Neural cell (in vitro differentiated cells): ENCODE results near the gene ABCA4. TPM values are rescaled to one million over a fixed set of nuclear protein-coding genes. Genes with fewer than 3 reads are reported as not detected.

Experiments
- H2AFZ ChIP-seq: fragments of 200-600, 300-800 bp; sonication (generic), shearing (Covaris generic); 2 replicates; pipeline ENCODE4 v1.6.0; 2014; ENCODE audit warnings: low read depth, mild to moderate bottlenecking, antibody characterized with exemption, low read length, moderate library complexity
- H3F3A ChIP-seq: fragments of 200-600 bp; shearing (Covaris generic); 2 replicates; pipeline ENCODE4 v1.6.1; 2016; ENCODE audit warnings: mild to moderate bottlenecking, moderate library complexity, mixed read lengths, antibody characterized with exemption, low read length; ENCODE audit not compliant: insufficient read depth, poor library complexity, severe bottlenecking
- H3K27ac ChIP-seq: fragments of 200-600, 300-800 bp; sonication (generic), shearing (Covaris generic); 2 replicates; pipeline ENCODE4 v1.5.1; 2014; ENCODE audit warnings: mild to moderate bottlenecking, low read length, moderate library complexity
- H3K27me3 ChIP-seq: fragments of 300-800, 200-600 bp; sonication (generic), shearing (Covaris generic); 2 replicates; pipeline ENCODE4 v1.6.0; 2014; ENCODE audit warnings: mild to moderate bottlenecking, low read depth, low read length, moderate library complexity; ENCODE audit not compliant: insufficient read depth
- H3K36me3 ChIP-seq: fragments of 300-800, 200-600 bp; sonication (generic), shearing (Covaris generic); 2 replicates; pipeline ENCODE4 v1.5.1; 2014; ENCODE audit warnings: mild to moderate bottlenecking, antibody characterized with exemption, low read length, moderate library complexity; ENCODE audit not compliant: insufficient read depth
- H3K4me2 ChIP-seq: fragments of 300-800, 200-600 bp; sonication (generic), shearing (Covaris generic); 2 replicates; pipeline ENCODE4 v1.6.0; 2014; ENCODE audit warnings: mild to moderate bottlenecking, low read length
- H3K4me3 ChIP-seq: fragments of 300-800, 200-600 bp; sonication (generic), shearing (Covaris generic); 2 replicates; pipeline ENCODE4 v1.5.1; 2014; ENCODE audit warnings: mild to moderate bottlenecking, low read length, moderate library complexity
- H3K79me2 ChIP-seq: fragments of 200-600 bp; shearing (Covaris generic); replicated peaks from 2 replicates; pipeline ENCODE4 v1.6.0; 2014; ENCODE audit warnings: mild to moderate bottlenecking, low read length, moderate library complexity; ENCODE audit not compliant: insufficient read depth
- H3K9ac ChIP-seq: fragments of 300-800, 200-600 bp; sonication (generic), shearing (Covaris generic); 2 replicates; pipeline ENCODE4 v1.6.1; 2016; ENCODE audit warnings: mild to moderate bottlenecking, low read length, mixed read lengths
- H3K9me2 ChIP-seq: fragments of 200-600 bp; shearing (Covaris generic); 2 replicates; pipeline ENCODE4 v1.6.1; 2016; ENCODE audit warnings: mild to moderate bottlenecking, low read length, mixed read lengths; ENCODE audit not compliant: insufficient read depth
- H3K9me3 ChIP-seq: fragments of 200-600, 300-800 bp; sonication (generic), shearing (Covaris generic); 2 replicates; pipeline ENCODE4 v1.6.1; 2016; ENCODE audit warnings: mild to moderate bottlenecking, mixed run types, low read length, moderate library complexity, mixed read lengths
- H4K20me1 ChIP-seq: fragments of 200-600 bp; shearing (Covaris generic); 2 replicates; pipeline ENCODE4 v1.6.1; 2016; ENCODE audit warnings: mild to moderate bottlenecking, mixed run types; ENCODE audit not compliant: insufficient read depth
- EP300 ChIP-seq: fragments of 450-650 bp; conservative IDR thresholded peaks from 2 replicates; pipeline ENCODE4 v1.6.1; 2014; ENCODE audit warnings: antibody characterized with exemption, mild to moderate bottlenecking, moderate library complexity; ENCODE audit not compliant: poor library complexity, severe bottlenecking
- EZH2 ChIP-seq: fragments of 200-600, 300-800 bp; shearing (Covaris generic), sonication (generic); IDR thresholded peaks from 2 replicates; pipeline ENCODE4 v1.6.1; 2014; ENCODE audit warnings: antibody characterized with exemption, low read length, borderline replicate concordance, mild to moderate bottlenecking; ENCODE audit not compliant: insufficient read depth, poor library complexity, severe bottlenecking
- MXI1 ChIP-seq: fragments of 450-650 bp; conservative IDR thresholded peaks from 2 replicates; pipeline ENCODE4 v1.6.1; 2014; ENCODE audit warnings: antibody characterized with exemption, mild to moderate bottlenecking; ENCODE audit not compliant: poor library complexity, severe bottlenecking
- POLR2AphosphoS5 ChIP-seq: IDR thresholded peaks from 2 replicates; pipeline ENCODE4 v1.6.1; 2012
- RAD21 ChIP-seq: fragments of 450-650 bp; conservative IDR thresholded peaks from 2 replicates; pipeline ENCODE4 v1.6.1; 2014; ENCODE audit warnings: antibody characterized with exemption, mild to moderate bottlenecking, moderate library complexity
- SMC3 ChIP-seq: fragments of 450-650 bp; conservative IDR thresholded peaks from 2 replicates; pipeline ENCODE4 v1.6.1; 2014; ENCODE audit warnings: antibody characterized with exemption, mild to moderate bottlenecking, moderate library complexity; ENCODE audit not compliant: poor library complexity
- TAF1 ChIP-seq: IDR thresholded peaks from 2 replicates; pipeline ENCODE4 v1.6.1; 2012; ENCODE audit warnings: low read depth
- polyA plus RNA-seq: library from polyadenylated mRNA; depleted of rRNA; stranded (reverse); fragments of >200 nt; gene quantifications from 2 replicates; pipeline ENCODE4 v1.2.3, GENCODE V29; 2014
- TF ChIP-seq, protein P1 (sequence below): IDR thresholded peaks from 2 replicates; pipeline ENCODE4 v1.6.1; 2012; ENCODE audit warnings: borderline replicate concordance
- TF ChIP-seq, protein P2 (sequence below): fragments of 450-650 bp; IDR thresholded peaks from 2 replicates; pipeline ENCODE4 v1.5.1; 2014; ENCODE audit warnings: antibody characterized with exemption, mild to moderate bottlenecking, moderate library complexity; ENCODE audit not compliant: poor library complexity, severe bottlenecking

ABCA4 gene
- polyA plus RNA-seq, 1 donor from 2014 or later = not detected

DNA sequence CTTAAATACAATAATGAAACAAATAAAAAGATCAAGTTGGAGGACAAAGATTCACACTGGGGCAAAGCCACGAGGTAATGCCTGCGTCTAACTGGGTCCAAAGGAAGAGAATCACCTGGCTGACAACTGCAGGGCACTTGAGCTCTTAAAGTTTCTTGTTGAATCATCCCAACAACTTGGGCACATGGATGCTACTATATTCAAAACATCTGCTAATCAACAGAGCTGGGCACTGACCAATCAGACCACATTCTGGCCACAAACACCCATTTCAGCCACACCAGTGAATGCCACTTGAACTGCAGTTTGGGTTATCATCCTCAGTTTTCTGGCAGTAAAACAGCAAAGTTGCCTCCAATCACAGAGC lies 51.0 kb downstream of the ABCA4 start:
- Histone ChIP-seq H4K20me1 (no peaks in the 10 kb centered on the region), H3K27ac (no peak overlapping the region), H3K27me3 (no peaks in the 10 kb centered on the region), H3K4me2 (no peak overlapping the region), H3K36me3 (no peaks in the 10 kb centered on the region), H2AFZ (no peak overlapping the region), H3K9ac (no peak overlapping the region), H3K9me3 (no peaks in the 10 kb centered on the region), H3K9me2 (no peaks in the 10 kb centered on the region), H3F3A (no peaks in the 10 kb centered on the region), H3K79me2 (no peaks in the 10 kb centered on the region), H3K4me3 (no peak overlapping the region)
- TF ChIP-seq MXI1 = no peak
- TF ChIP-seq EP300 = no peak
- TF ChIP-seq, protein P1, sequence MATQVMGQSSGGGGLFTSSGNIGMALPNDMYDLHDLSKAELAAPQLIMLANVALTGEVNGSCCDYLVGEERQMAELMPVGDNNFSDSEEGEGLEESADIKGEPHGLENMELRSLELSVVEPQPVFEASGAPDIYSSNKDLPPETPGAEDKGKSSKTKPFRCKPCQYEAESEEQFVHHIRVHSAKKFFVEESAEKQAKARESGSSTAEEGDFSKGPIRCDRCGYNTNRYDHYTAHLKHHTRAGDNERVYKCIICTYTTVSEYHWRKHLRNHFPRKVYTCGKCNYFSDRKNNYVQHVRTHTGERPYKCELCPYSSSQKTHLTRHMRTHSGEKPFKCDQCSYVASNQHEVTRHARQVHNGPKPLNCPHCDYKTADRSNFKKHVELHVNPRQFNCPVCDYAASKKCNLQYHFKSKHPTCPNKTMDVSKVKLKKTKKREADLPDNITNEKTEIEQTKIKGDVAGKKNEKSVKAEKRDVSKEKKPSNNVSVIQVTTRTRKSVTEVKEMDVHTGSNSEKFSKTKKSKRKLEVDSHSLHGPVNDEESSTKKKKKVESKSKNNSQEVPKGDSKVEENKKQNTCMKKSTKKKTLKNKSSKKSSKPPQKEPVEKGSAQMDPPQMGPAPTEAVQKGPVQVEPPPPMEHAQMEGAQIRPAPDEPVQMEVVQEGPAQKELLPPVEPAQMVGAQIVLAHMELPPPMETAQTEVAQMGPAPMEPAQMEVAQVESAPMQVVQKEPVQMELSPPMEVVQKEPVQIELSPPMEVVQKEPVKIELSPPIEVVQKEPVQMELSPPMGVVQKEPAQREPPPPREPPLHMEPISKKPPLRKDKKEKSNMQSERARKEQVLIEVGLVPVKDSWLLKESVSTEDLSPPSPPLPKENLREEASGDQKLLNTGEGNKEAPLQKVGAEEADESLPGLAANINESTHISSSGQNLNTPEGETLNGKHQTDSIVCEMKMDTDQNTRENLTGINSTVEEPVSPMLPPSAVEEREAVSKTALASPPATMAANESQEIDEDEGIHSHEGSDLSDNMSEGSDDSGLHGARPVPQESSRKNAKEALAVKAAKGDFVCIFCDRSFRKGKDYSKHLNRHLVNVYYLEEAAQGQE = no peak
- no peak for TF ChIP-seq TAF1
- TF ChIP-seq POLR2AphosphoS5 = no peak
- no peak for TF ChIP-seq SMC3
- no peak for TF ChIP-seq EZH2

DNA sequence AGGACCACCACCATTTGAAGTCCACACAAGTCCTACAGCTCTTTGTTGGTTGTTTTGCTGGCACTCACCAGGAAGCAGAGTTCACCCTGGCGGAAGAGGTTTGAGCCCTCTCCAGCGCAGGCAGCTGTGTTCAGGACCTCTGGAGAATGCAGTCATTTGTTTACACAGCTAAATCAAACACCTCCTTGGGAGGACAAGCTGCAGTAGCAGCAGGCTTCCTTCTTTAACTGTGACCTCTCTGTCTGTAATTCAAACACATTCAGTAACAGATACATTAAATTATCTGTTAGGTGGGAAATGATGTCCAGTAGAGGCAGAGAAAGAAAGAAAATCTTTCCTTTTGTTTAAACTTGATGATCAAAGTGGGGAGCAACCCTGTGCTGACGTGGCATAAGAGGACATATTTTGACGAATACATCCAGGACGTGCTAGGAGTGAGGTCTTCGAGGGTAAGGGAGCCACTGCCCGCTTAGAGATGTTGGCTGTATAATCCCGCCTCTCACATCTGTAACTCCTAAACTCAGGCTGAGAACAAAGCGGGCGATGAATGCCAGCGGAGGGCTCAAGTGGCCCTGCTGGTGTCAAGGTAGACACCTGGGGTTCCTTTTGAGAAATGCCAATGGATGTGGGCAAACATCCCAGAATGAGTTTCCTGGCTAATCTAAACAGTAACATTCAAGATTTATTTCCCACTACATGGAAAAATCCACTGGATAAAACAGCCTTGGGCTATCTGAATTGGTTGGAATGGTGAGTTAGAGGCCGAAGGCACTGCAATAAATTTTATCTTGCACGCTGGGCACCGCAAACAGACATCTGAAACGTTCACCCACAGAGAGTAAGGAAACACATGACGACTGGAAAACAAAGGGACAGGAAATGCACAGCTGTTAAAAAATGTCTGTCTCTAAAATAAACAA lies 51.7 kb downstream of the ABCA4 start:
- H3K9me3 ChIP-seq = no peaks in the 10 kb centered on the region
- no peaks in the 10 kb centered on the region for H3K36me3 ChIP-seq
- H4K20me1 ChIP-seq = no peaks in the 10 kb centered on the region
- H2AFZ ChIP-seq = no peak overlapping the region
- H3K4me2 ChIP-seq = no peak overlapping the region
- TF ChIP-seq, protein P2, sequence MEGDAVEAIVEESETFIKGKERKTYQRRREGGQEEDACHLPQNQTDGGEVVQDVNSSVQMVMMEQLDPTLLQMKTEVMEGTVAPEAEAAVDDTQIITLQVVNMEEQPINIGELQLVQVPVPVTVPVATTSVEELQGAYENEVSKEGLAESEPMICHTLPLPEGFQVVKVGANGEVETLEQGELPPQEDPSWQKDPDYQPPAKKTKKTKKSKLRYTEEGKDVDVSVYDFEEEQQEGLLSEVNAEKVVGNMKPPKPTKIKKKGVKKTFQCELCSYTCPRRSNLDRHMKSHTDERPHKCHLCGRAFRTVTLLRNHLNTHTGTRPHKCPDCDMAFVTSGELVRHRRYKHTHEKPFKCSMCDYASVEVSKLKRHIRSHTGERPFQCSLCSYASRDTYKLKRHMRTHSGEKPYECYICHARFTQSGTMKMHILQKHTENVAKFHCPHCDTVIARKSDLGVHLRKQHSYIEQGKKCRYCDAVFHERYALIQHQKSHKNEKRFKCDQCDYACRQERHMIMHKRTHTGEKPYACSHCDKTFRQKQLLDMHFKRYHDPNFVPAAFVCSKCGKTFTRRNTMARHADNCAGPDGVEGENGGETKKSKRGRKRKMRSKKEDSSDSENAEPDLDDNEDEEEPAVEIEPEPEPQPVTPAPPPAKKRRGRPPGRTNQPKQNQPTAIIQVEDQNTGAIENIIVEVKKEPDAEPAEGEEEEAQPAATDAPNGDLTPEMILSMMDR = no peak
- no peak for TF ChIP-seq EZH2
- no peak for TF ChIP-seq RAD21
- TF ChIP-seq POLR2AphosphoS5 = no peak
- no peak for TF ChIP-seq SMC3
- no peak for TF ChIP-seq MXI1
- TF ChIP-seq, protein P1 = no peak
- H3K27ac ChIP-seq = no peak overlapping the region
- H3F3A ChIP-seq = no peaks in the 10 kb centered on the region
- no peaks in the 10 kb centered on the region for H3K9me2 ChIP-seq
- no peak overlapping the region for H3K9ac ChIP-seq
- H3K27me3 ChIP-seq = no peaks in the 10 kb centered on the region
- no peak overlapping the region for H3K4me3 ChIP-seq
- H3K79me2 ChIP-seq = no peaks in the 10 kb centered on the region
